HEK293T (cell line): Measurements from ENCODE around the gene LRR1.

Experiments
- BHLHE40 ChIP-seq: fragments of 450-650 bp; IDR thresholded peaks from 2 replicates; pipeline ENCODE4 v1.6.1; 2016; ENCODE audit warnings: mild to moderate bottlenecking, moderate library complexity, borderline replicate concordance
- FOXM1 ChIP-seq: fragments of 450-650 bp; IDR thresholded peaks from 2 replicates; pipeline ENCODE4 v1.6.1; 2017; ENCODE audit warnings: mild to moderate bottlenecking, borderline replicate concordance
- NFRKB ChIP-seq: fragments of 450-650 bp; IDR thresholded peaks from 2 replicates; pipeline ENCODE4 v1.6.1; 2016; ENCODE audit warnings: mild to moderate bottlenecking, moderate library complexity
- SUZ12 ChIP-seq: fragments of 450-650 bp; IDR thresholded peaks from 2 replicates; pipeline ENCODE4 v1.6.1; 2016; ENCODE audit warnings: mild to moderate bottlenecking

GRCh38 chr14:49659526-49660455, 61.1 kb downstream of the LRR1 start:
- TF ChIP-seq SUZ12 (no peak), BHLHE40 (no peak), NFRKB (no peak), FOXM1 (no peak)
